ENCODE measurements around the gene CHST8.

The CHST8 gene

DNA sequence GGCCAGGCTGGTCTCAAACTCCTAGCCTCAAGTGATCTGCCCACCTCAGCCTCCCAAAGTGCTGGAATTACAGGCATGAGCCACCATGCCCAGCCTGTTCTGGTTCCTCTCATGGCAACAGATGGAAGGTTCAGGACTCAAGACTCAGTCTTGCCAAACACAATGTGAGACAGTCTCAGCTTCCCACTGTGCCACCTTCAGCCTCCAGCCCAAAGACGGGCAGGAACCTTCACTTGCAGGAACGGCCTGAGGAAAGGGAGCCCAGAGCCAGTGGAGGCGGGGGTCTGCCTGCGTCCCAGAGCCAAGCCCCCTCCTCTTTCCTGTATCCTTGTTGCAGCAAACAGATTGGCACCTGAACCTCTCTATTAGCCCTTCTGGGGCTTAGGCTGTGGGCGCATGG is 2.9 kb upstream of the CHST8 start:
- DNase-seq = no peak

DNA sequence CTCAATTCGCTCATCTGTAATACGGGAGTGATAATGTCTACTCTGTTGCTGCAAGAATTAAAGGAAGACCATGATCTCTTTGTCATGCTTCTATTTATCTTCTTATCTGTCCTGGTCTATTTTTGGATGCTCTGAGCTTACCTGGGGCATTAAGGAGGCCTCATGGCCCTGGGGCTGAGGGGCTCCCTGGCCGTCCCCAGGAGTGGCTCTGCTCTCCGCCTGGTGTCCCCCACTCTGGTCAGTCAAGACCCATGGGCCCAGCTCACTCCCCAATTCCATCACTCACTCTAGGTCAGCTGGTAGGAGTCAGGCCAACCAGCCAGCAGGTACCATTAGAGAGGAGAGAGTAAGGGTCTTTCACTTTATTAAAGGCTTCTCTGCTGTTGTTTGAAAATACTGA is 1.1 kb upstream of the CHST8 start:
- DNase-seq = no peak

DNA sequence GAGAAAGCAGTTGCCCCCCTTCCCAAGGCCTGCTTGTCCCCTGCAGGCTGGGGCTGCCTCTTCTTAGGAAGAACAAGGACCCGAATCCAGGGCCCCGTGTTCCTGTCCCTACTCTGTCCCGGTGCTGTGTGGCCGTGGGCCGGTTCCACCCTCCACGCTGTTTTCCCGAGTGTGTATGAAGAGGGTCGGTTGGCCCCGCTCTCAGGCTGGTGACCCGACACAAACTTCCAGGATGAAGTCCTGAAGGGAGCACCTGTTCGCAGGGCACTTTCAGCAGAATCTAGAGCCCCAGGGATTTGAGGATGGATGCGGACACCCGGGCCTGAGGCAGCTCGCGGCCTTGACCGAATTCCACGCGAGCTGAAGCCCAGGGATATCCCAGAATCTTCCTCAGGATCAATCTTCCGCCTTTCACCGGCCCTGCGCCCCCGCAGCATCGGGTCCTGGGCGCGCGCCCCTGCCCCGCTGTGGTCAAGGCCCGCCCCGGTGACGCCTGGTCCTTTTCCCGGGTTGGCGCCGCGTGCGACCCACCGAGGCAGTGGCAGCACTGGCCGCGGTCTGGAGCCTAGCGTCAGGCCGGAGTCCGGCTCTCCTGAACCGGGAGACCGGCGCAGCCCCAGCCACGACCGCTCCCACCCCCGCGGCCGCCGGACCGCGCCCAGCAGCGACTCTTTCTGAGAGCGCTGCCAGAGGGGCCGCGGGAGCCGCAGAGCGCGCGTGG is 528 bp upstream of the CHST8 start:
- DNase-seq = no peak

- DNase-seq = no peak
These were observed 704 bp downstream of the CHST8 start for GRCh38 chr19:33622505-33622808.

DNA sequence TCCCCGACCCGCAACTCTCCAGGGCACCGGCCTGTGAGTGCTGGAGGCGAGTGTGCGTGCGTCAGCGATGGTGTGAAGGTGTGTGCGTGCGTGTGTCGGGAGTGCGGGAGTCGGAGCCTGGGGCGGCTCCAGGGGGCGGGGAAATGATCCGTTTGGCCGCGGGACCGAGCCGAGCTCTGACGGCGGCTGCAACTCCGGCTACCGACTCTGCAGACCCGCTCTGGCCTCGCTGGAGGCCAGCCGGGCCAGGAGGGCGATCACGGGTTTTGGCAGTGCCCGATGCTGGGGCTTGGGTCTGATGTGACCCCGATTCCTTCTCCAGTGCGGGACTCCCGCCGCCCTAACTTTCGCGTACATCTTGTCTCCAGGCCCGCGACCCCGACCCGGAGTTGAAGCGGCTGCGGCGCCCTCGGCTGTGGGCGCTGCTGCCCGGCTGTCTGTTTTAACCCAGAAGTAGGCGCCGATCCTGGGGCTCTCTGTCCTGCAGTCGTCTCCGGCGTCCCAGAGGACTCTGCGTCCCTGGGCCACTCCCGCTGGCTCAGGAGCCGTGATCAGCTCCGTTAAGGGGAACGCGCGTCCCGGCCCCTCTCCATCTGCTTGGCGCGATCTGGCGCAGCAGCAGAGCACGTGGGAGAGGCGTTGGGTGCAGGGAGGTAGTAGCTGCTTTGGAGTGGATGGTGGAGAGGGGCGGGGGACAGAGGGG is 1.2 kb downstream of the CHST8 start:
- no peak for DNase-seq

GRCh38 chr19:33624586-33624985 is 2.8 kb downstream of the CHST8 start:
- no peak for DNase-seq

DNA sequence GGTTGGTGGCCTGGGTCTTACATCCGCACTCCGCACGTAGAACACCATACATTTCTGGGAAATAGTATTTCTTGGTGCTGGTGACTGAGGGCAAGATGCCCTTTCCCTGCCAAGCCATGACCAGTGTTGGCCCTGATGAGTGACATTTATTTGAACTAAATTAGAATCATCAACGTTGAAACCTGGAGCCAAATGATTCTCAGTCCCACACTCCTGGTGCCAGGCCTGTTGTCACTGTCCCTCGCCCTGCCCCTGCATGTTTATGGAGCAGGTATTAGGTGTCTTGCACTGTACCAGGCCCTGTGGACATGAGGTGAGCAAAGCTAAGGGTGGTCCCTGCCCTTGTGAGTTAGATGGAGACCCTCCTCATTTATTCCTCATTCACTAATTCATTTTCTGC is 5.8 kb downstream of the CHST8 start:
- no peak for DNase-seq

GRCh38 chr19:33627962-33628839 is 6.4 kb downstream of the CHST8 start:
- no peak for DNase-seq

GRCh38 chr19:33628921-33629825 is 7.4 kb downstream of the CHST8 start:
- no peak for DNase-seq

DNA sequence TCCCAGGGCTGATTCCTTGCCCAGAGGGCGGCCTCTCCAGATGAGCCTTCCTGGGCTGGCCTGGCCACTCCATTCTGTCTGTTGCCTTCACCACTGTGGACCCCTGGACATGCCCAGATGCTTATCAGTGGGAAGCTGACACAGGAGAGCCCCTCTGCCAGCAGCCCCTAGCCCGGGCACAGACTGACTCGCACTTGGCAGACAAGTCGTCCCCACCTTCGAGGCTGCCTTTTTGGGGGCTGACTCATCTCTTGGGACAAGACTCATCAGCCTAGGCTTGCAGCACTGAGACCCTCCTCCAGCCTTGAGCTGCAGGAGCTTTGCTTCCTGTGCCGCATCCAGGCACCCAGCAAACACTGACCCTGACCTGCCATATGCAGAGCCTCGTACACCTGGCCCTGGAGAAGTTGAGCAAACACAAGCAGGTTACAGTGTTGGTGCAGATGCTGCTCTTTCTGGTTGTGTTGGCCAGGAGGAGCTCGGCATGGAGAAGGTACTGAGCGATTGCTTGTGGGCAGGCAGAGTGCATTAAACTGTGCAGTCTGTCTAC is 8.1 kb downstream of the CHST8 start:
- DNase-seq = peak; percentile 35

DNA sequence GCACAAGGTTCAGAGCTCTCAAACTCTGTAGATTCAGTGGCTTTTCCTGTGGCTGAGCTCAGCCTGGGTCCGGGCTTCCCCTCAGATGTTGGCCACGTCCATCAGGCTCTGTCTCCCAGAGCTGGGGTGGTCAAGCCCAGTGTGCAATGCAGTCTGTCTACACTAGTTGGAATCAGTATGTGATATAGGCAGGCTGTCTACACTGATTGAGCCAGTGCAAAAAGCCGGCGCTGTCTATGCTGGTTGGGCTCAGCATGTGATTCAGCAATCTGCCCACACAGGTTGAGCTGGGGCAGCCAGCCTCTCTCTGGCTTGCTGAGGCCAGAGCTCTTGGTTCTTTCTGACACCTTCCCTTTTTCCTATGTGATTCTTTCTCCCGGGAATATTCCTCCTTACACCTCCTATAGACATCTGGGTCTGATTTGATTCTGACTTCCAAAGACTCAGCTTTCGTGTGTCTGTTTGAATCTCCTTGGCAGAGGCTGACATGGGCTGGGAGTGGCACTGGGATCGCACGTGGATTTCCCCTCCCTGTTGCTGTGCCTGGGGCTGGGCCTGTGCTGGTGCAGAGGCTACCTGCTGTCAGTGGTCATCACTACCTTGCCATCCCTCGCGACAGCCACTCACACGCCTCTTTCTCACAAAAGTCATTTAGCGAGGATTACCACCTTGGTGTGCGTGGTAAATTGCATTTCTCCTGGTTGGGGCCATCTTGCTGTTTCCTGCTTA is 9.3 kb downstream of the CHST8 start:
- no peak for DNase-seq

DNA sequence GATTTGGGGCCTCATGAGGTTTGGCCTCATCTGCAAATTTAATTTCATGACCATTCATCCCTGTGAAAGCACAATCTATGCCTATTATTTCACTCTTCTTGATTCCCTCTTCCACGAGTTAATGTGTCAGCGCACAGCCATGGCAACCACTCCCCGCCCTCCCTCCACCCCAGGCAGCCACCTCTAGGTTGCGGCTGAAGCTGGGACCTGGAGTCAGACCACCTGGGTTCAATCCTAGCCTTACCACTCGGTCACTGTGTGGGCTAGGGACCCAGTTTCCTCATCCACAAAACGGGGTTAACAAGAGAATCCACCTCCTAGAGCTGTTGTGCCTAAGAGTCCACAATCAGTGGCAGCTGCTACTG is 9.8 kb downstream of the CHST8 start:
- no peak for DNase-seq

DNA sequence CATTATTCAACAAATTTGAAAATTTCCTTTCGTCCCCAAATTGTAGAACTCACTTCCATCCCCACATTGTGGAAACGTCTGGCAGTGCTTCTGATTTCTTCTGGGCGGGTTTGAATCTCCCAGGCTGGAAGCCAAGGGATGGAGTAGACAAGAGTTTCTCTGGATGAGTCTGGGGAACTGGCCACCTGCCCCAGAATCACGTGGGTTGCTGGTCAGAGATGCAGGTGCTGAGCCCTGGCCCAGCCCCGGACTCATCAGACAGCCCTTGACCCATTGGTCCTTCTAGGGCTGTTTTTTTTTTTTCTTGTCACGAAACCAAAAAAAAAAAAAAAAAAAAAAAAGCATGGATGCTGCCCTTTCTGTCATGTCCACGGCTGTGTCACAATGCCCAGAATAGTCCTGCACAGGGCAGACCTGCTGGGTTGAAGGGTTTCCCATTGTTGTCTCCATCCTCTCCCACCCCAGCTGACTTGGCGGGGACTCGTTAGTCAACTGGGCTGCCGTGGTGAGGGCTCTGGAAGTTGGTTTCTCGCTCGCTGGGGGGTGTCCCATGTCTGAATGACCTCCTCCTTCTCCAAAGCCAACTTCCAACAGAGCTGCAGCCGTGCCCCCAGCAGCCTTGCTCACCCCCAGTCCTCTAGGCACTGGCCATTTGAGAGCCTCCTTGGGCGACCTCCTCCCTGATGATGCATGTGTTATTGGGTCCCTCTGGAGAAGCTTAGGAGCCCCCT is 12.8 kb downstream of the CHST8 start:
- no peak for DNase-seq

DNA sequence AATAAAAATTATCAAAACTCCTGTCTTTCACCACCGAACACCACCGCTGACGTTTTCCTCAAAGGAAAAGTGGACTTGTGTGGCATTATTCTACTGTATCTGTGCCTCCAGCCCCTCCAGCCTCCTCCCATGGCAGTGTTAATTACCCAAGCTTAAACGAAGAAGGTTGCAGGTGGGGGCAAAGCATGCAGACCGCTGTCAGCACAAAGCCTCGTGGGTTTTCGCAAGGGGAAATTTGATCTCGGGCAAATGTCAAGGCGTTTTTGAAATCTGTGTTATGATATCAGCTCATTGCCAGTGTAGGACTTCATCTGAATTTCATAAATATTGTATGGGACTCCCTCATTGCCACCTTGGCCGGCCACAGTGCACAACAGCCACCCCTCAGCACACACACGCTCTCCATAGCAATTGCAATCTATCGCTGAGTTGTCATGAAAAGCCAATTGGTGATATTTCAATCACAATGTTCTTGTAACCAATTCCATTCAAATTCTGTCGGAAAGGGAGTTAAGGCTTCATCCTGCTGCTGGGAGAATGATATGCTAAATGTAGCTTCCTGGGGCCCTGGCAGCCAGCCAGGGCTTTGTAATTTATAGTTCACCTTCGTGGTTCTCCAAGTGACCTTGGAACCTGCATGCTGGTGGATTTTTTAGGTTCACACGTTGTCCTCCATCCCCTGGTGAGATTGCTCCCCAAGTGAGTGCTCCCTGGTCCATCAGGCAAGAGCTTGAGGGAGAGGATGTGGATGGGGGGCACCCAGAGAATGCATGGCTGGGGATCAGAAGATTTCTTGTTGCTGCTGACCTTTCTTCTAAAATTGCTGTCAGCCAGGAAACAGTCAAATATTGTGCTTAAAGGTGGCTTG is 16.6 kb downstream of the CHST8 start:
- no peak for DNase-seq

GRCh38 chr19:33639035-33639681 is 17.4 kb downstream of the CHST8 start:
- peak; percentile 77 for DNase-seq

- DNase-seq = no peak
These were observed 19.0 kb downstream of the CHST8 start for GRCh38 chr19:33640773-33641172.

DNA sequence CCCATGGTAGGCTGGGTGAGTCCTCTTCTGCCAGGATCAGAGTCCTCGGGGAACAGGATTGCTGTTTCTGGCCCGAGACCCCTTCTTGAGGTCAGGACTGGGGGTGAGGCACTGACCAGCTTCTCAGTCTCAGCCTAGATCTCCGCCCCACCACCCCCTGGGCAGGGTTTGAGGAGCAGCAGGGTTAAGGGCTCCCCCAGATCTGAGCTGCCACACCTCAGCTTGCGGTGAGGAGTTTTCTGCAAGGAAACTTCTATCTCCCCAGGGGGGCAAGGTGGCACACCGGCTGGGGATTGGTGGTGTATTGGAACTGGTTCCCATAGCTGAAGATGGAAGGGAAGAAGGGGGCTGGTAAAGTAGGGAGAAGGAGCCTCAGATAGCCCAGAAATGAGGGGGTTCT is 19.5 kb downstream of the CHST8 start:
- no peak for DNase-seq

- no peak for DNase-seq
These were observed 20.3 kb downstream of the CHST8 start for GRCh38 chr19:33641956-33642498.

DNA sequence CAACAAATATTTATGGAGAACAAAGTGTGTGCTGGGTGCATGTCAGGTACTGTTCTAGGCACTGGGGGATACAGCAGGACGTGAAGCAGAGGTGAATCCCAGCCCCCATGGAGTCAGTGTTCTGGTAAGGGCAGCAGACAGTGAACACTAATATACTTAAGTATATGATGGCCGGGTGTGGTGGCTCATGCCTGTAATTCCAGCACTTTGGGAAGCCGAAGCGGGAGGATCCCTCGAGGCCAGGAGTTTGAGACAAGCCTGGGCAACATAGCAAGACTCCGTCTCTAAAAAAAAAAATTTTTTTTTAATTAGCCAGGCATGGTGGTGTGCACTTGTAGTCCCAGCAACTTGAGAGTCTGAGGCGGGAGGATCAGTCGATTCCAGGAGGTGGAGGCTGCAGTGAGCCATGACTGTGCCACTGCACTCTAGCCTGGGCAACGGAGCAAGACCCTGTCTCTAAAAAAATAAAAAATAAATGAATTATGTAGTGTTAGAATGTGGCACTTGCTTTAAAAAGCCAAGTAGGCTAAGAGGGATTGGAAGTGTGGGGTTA is 22.6 kb downstream of the CHST8 start:
- no peak for DNase-seq
